GM21786 (cell line): Measurements from ENCODE around the gene MSL1.

Experiments
- ATAC-seq: cut with Tn5 transposase; IDR thresholded peaks from one replicate; pipeline ENCODE4 v1.9.1; 2021; ENCODE audit not compliant: unreplicated experiment

Gene MSL1

GRCh38 chr17:40103688-40104087 is 18.1 kb upstream of the MSL1 start:
- ATAC-seq: no peak

- ATAC-seq: no peak
Measured at GRCh38 chr17:40104594-40105486, 16.9 kb upstream of the MSL1 start.

GRCh38 chr17:40105861-40106759 is 15.7 kb upstream of the MSL1 start:
- no peak for ATAC-seq

- no peak for ATAC-seq
Measured at GRCh38 chr17:40106760-40107521, 14.8 kb upstream of the MSL1 start.

GRCh38 chr17:40107522-40108174 is 14.1 kb upstream of the MSL1 start:
- no peak for ATAC-seq

- no peak for ATAC-seq
Measured at GRCh38 chr17:40108970-40109824, 12.6 kb upstream of the MSL1 start.

- no peak for ATAC-seq
Measured at GRCh38 chr17:40110026-40110845, 11.5 kb upstream of the MSL1 start.

GRCh38 chr17:40111221-40112128 is 10.3 kb upstream of the MSL1 start:
- no peak for ATAC-seq

GRCh38 chr17:40112191-40112711 is 9.5 kb upstream of the MSL1 start:
- no peak for ATAC-seq

GRCh38 chr17:40112718-40113109 is 9.1 kb upstream of the MSL1 start:
- no peak for ATAC-seq

- peak; percentile 89 for ATAC-seq
Measured at GRCh38 chr17:40113110-40113906, 8.5 kb upstream of the MSL1 start.

GRCh38 chr17:40113907-40114245 is 7.9 kb upstream of the MSL1 start:
- no peak for ATAC-seq

GRCh38 chr17:40115101-40115436 is 6.7 kb upstream of the MSL1 start:
- ATAC-seq: no peak

- peak; percentile 17 for ATAC-seq
Measured at GRCh38 chr17:40122136-40122998, 596 bp downstream of the MSL1 start.

GRCh38 chr17:40122999-40123810 is 1.4 kb downstream of the MSL1 start:
- no peak for ATAC-seq
